Stomach (tissue), 9 donors: Measurements from ENCODE around the gene SPOUT1. TPM values are rescaled to one million over a fixed set of nuclear protein-coding genes. Genes with fewer than 3 reads are reported as not detected.

Source experiments
- DNase-seq, 2 donors: peaks; one replicate each; pipeline versions ENCODE4 v3.0.0 to v3.0.0-alpha.2; 2013 to 2019
- H3K27ac ChIP-seq, 5 donors: fragments of 200-600 bp in 4 of 5; sonication (generic) in 4 of 5; one replicate each; pipeline ENCODE4 v1.5.1; 2013 to 2019; ENCODE audit warnings: mild to moderate bottlenecking in 1 of 5, moderate library complexity in 1 of 5
- H3K27me3 ChIP-seq, 3 donors: fragments of 200-600 bp; sonication (generic); one replicate each; pipeline ENCODE4 v1.5.1; 2017 to 2019; ENCODE audit warnings: mixed run types in 1 of 3
- H3K36me3 ChIP-seq, 4 donors: fragments of 200-600 bp; sonication (generic); 1 replicate in 3 of 4; 2 replicates in 1 of 4; pipeline ENCODE4 v1.5.1; 2016 to 2019
- H3K4me1 ChIP-seq, 4 donors: fragments of 200-600 bp; sonication (generic); one replicate each; pipeline ENCODE4 v1.5.1; 2016 to 2019
- H3K4me3 ChIP-seq, 4 donors: fragments of 200-600 bp; sonication (generic) in 3 of 4; one replicate each; pipeline ENCODE4 v1.5.1; 2016 to 2019; ENCODE audit warnings: mild to moderate bottlenecking in 1 of 4
- H3K9me3 ChIP-seq, 4 donors: fragments of 200-600 bp; sonication (generic); one replicate each; pipeline ENCODE4 v1.5.1; 2016 to 2019
- CTCF ChIP-seq, 7 experiments: fragments of 450-650 bp in 4 of 7; fragments of 200-600 bp in 3 of 7; sonication (generic) in 3 of 7; IDR thresholded peaks; one replicate each; pipeline ENCODE4 v1.5.1; 2016 to 2019; ENCODE audit warnings: antibody characterized with exemption in 7 of 7, control low read depth in 2 of 7, mild to moderate bottlenecking in 1 of 7
- EP300 ChIP-seq: sonication (generic); formaldehyde crosslinking; IDR thresholded peaks from one replicate; pipeline ENCODE4 v1.6.1; 2017; ENCODE audit warnings: antibody characterized with exemption
- POLR2A ChIP-seq, 4 donors: fragments of 450-650 bp; IDR thresholded peaks; one replicate each; pipeline ENCODE4 v1.6.1; 2016; ENCODE audit warnings: antibody characterized with exemption in 4 of 4, control low read depth in 2 of 4, mild to moderate bottlenecking in 1 of 4, moderate library complexity in 1 of 4
- POLR2AphosphoS5 ChIP-seq, 3 donors: sonication (generic); formaldehyde crosslinking; IDR thresholded peaks; one replicate each; pipeline ENCODE4 v1.6.1; 2016; ENCODE audit warnings: antibody characterized with exemption in 3 of 3
- WGBS, 5 donors: extraction: QIAGEN DNeasy Blood & Tissue Kit in 3 of 5; methylation state at CpG; one replicate each; pipeline versions ENCODE4 v1.1.5 to v1.1.7; 2013 to 2018; 5-methylcytosine and 5-hydroxymethylcytosine counted together
- intact Hi-C: fragments of 100-400 bp; cut with DNase I; formaldehyde crosslinking; loops from one replicate; pipeline ENCODE4 v1.15.1; 2023; ENCODE audit warnings: low total_unique reads
- polyA plus RNA-seq, 3 donors: library from polyadenylated mRNA; stranded (reverse); fragments of 200-250 nt; gene quantifications; one replicate each; pipeline ENCODE4 v1.2.3, GENCODE V29; 2013
- total RNA-seq, 5 donors: library from RNA; depleted of rRNA; stranded (reverse); fragments of >200 nt; gene quantifications; one replicate each; pipeline versions ENCODE4 v1.1.0 to v1.2.3, GENCODE V29; 2014 to 2016
- donor health status: healthy with polysubstance abuse.
- donor health status: Bipolar disorder and iron deficiency.
- donor health status: healthy.

SPOUT1 gene
- total and polyA plus RNA-seq, 8 donors: 11.1 to 104 (median 18.7) TPM

GRCh38 chr9:128820665-128821583, 8.7 kb downstream of the SPOUT1 start:
- Histone ChIP-seq H3K4me3 (no peak overlapping the region), H3K4me1 (peaks cover 16 to 44% (median 32%) of the 10 kb centered on the region in 4 donors), H3K9me3 (no peaks in the 10 kb centered on the region), H3K27me3 (no peaks in the 10 kb centered on the region), H3K27ac (peak overlapping the region in 1 of 5 donors; percentile 90), H3K36me3 (peaks cover 30 to 55% (median 51%) of the 10 kb centered on the region in 4 donors)
- no peak for DNase-seq
- intact Hi-C loops: no loop called here
- TF ChIP-seq POLR2AphosphoS5 (IDR thresholded peaks at IDR 0.05): no peak
- TF ChIP-seq POLR2A (IDR thresholded peaks at IDR 0.05): no peak
- TF ChIP-seq EP300: no peak
- TF ChIP-seq CTCF (IDR thresholded peaks at IDR 0.05): no peak
- 81 to 87% (median 85%) methylated on average over 23 to 24 of the region's 24 CpGs for WGBS, 5 donors

GRCh38 chr9:128819716-128820664, 9.6 kb downstream of the SPOUT1 start:
- intact Hi-C loops: no loop called here
- H3K9me3 ChIP-seq: no peaks in the 10 kb centered on the region
- H3K4me1 ChIP-seq: peaks cover 16 to 44% (median 32%) of the 10 kb centered on the region in 4 donors
- peak overlapping the region in 2 of 5 donors; percentile 86 to 90 for H3K27ac ChIP-seq
- peak overlapping the region; percentile 66 to 84 (median 72) for H3K4me3 ChIP-seq
- DNase-seq: peak in 1 of 2 donors; percentile 84
- WGBS, 5 donors: 65 to 70% (median 65%) methylated on average over 13 to 18 of the region's 18 CpGs
- H3K27me3 ChIP-seq: no peaks in the 10 kb centered on the region
- H3K36me3 ChIP-seq: peaks cover 25 to 45% (median 42%) of the 10 kb centered on the region in 4 donors
- TF ChIP-seq POLR2A (IDR thresholded peaks at IDR 0.05) (no peak), POLR2AphosphoS5 (IDR thresholded peaks at IDR 0.05) (peak in 2 of 3 donors; percentile 25 to 32)

GRCh38 chr9:128818839-128819715, 10.5 kb downstream of the SPOUT1 start:
- Histone ChIP-seq H3K4me1 (peaks cover 16 to 40% (median 26%) of the 10 kb centered on the region in 4 donors), H3K9me3 (no peaks in the 10 kb centered on the region), H3K27ac (peak overlapping the region; percentile 84 to 96 (median 90)), H3K27me3 (no peaks in the 10 kb centered on the region), H3K4me3 (peak overlapping the region; percentile 66 to 84 (median 72)), H3K36me3 (peaks cover 18 to 36% (median 33%) of the 10 kb centered on the region in 4 donors)
- intact Hi-C loops: no loop called here
- WGBS, 5 donors: 8 to 55% (median 10%) methylated on average over 15 to 90 of the region's 90 CpGs
- DNase-seq: peak; percentile 50 to 75
- TF ChIP-seq CTCF (IDR thresholded peaks at IDR 0.05): no peak
- TF ChIP-seq EP300: no peak
- no peak for TF ChIP-seq POLR2A (IDR thresholded peaks at IDR 0.05)
- TF ChIP-seq POLR2AphosphoS5 (IDR thresholded peaks at IDR 0.05): no peak

GRCh38 chr9:128818099-128818838, 11.3 kb downstream of the SPOUT1 start, which contains the start of gene ENDOG:
TSS of gene ENDOG (plus strand) at chr9:128818500. CDS start at chr9:128818685, 185 bp downstream.
- no peak for TF ChIP-seq POLR2A (IDR thresholded peaks at IDR 0.05)
- peak in 6 of 7 experiments; percentile 39 to 99 (median 97) for TF ChIP-seq CTCF (IDR thresholded peaks at IDR 0.05)
- peak; percentile 83 to 94 (median 87) for TF ChIP-seq POLR2AphosphoS5 (IDR thresholded peaks at IDR 0.05)
- TF ChIP-seq EP300: no peak
- H3K36me3 ChIP-seq: peaks cover 18 to 28% (median 25%) of the 10 kb centered on the region in 4 donors
- H3K27ac ChIP-seq: peak within 1 kb of the TSS; percentile 84 to 96 (median 90)
- WGBS, 5 donors: 0 to 1% (median 1%) methylated on average over 8 to 70 of the region's 70 CpGs
- DNase-seq: peak; percentile 99
- intact Hi-C loops: no loop called here
- no peaks in the 10 kb centered on the region for H3K9me3 ChIP-seq
- H3K4me1 ChIP-seq: peaks cover 16 to 32% (median 23%) of the 10 kb centered on the region in 4 donors
- H3K4me3 ChIP-seq: peak within 1 kb of the TSS; percentile 66 to 84 (median 72)
- H3K27me3 ChIP-seq: no peaks in the 10 kb centered on the region
